Medulla oblongata (tissue), 1 donor: ENCODE measurements around the gene TCF7.
A peak's percentile ranks its signal among the peaks of the same experiment; 100 is the strongest.

Experiments used
- DNase-seq: peaks from one replicate; pipeline ENCODE4 v3.0.0-alpha.2; 2015; ENCODE audit errors: extremely low spot score

The TCF7 gene

GRCh38 chr5:134131165-134131564, 16.7 kb downstream of the TCF7 start:
- no peak for DNase-seq

GRCh38 chr5:134131578-134132350, 17.3 kb downstream of the TCF7 start:
- DNase-seq: no peak

- no peak for DNase-seq
Observed at GRCh38 chr5:134132372-134133187, 18.1 kb downstream of the TCF7 start.

GRCh38 chr5:134133188-134133994, 18.9 kb downstream of the TCF7 start:
- DNase-seq: no peak

GRCh38 chr5:134133995-134134541, 19.6 kb downstream of the TCF7 start:
- DNase-seq: peak; percentile 49

- DNase-seq: no peak
Observed at GRCh38 chr5:134135091-134135655, 20.7 kb downstream of the TCF7 start.

- no peak for DNase-seq
Observed at GRCh38 chr5:134136221-134136631, 21.7 kb downstream of the TCF7 start.

- DNase-seq: no peak
Observed at GRCh38 chr5:134136771-134137170, 22.3 kb downstream of the TCF7 start.

- DNase-seq: no peak
Observed at GRCh38 chr5:134138416-134139376, 24.2 kb downstream of the TCF7 start.

- DNase-seq: no peak
Observed at GRCh38 chr5:134139377-134139851, 24.9 kb downstream of the TCF7 start.

- no peak for DNase-seq
Observed at GRCh38 chr5:134139891-134140469, 25.5 kb downstream of the TCF7 start.

- peak; percentile 73 for DNase-seq
Observed at GRCh38 chr5:134140530-134141201, 26.2 kb downstream of the TCF7 start.

GRCh38 chr5:134141331-134142050, 27.0 kb downstream of the TCF7 start:
- no peak for DNase-seq

- no peak for DNase-seq
Observed at GRCh38 chr5:134142052-134142451, 27.6 kb downstream of the TCF7 start.

- no peak for DNase-seq
Observed at GRCh38 chr5:134142806-134143205, 28.3 kb downstream of the TCF7 start.

GRCh38 chr5:134143431-134143830, 28.9 kb downstream of the TCF7 start:
- DNase-seq: no peak

- no peak for DNase-seq
Observed at GRCh38 chr5:134143944-134144941, 29.8 kb downstream of the TCF7 start.
